Subcutaneous abdominal adipose tissue (tissue), 5 donors: ENCODE results near the gene ATXN1.
"Not testable (repeated sequence)": the region's sequence is repeated elsewhere in the genome, so short reads cannot be mapped to it uniquely, and the experiment has no call there.

Source experiments
- H3K27ac ChIP-seq: one replicate; pipeline ENCODE4 v1.7.0; 2013; ENCODE audit warnings: low read depth, mild to moderate bottlenecking, inconsistent platforms, low read length, moderate library complexity
- H3K27me3 ChIP-seq, 5 donors: one replicate each; pipeline ENCODE4 v1.7.0; 2013; ENCODE audit warnings: low read length in 5 of 5, inconsistent platforms in 1 of 5; ENCODE audit not compliant: control insufficient read depth in 5 of 5, insufficient read depth in 4 of 5
- H3K36me3 ChIP-seq, 5 donors: one replicate each; pipeline ENCODE4 v1.7.0; 2013; ENCODE audit warnings: low read length in 5 of 5; ENCODE audit not compliant: control insufficient read depth in 5 of 5, insufficient read depth in 5 of 5
- H3K4me1 ChIP-seq, 5 donors: one replicate each; pipeline ENCODE4 v1.7.0; 2013; ENCODE audit warnings: low read length in 5 of 5, mild to moderate bottlenecking in 3 of 5, moderate library complexity in 1 of 5; ENCODE audit not compliant: control insufficient read depth in 5 of 5, insufficient read depth in 5 of 5
- H3K4me3 ChIP-seq, 5 donors: one replicate each; pipeline ENCODE4 v1.7.0; 2013; ENCODE audit warnings: low read length in 5 of 5, low read depth in 1 of 5
- H3K9ac ChIP-seq, 5 donors: one replicate each; pipeline ENCODE4 v1.7.0; 2013; ENCODE audit warnings: low read length in 5 of 5, mild to moderate bottlenecking in 4 of 5, moderate library complexity in 3 of 5
- H3K9me3 ChIP-seq, 5 donors: one replicate each; pipeline ENCODE4 v1.7.0; 2013; ENCODE audit warnings: low read length in 5 of 5; ENCODE audit not compliant: control insufficient read depth in 5 of 5
- donor health status: healthy.
- donor health status: healthy.
- donor health status: healthy.
- donor health status: healthy.
- donor health status: healthy.

The ATXN1 gene

GRCh38 chr6:16270178-16270794 is 491.0 kb downstream of the ATXN1 start:
- H3K27me3 ChIP-seq: no peaks in the 10 kb centered on the region
- H3K9me3 ChIP-seq: no peaks in the 10 kb centered on the region
- no peak overlapping the region for H3K9ac ChIP-seq
- H3K4me1 ChIP-seq: no peaks in the 10 kb centered on the region
- no peaks in the 10 kb centered on the region for H3K36me3 ChIP-seq
- H3K4me3 ChIP-seq: no peak overlapping the region
- H3K27ac ChIP-seq: no peak overlapping the region

GRCh38 chr6:16269442-16270070 is 491.7 kb downstream of the ATXN1 start:
- H3K4me3 ChIP-seq, H3K9me3 ChIP-seq, H3K4me1 ChIP-seq, H3K9ac ChIP-seq, H3K27me3 ChIP-seq, H3K27ac ChIP-seq, H3K36me3 ChIP-seq: not testable (repeated sequence)

DNA sequence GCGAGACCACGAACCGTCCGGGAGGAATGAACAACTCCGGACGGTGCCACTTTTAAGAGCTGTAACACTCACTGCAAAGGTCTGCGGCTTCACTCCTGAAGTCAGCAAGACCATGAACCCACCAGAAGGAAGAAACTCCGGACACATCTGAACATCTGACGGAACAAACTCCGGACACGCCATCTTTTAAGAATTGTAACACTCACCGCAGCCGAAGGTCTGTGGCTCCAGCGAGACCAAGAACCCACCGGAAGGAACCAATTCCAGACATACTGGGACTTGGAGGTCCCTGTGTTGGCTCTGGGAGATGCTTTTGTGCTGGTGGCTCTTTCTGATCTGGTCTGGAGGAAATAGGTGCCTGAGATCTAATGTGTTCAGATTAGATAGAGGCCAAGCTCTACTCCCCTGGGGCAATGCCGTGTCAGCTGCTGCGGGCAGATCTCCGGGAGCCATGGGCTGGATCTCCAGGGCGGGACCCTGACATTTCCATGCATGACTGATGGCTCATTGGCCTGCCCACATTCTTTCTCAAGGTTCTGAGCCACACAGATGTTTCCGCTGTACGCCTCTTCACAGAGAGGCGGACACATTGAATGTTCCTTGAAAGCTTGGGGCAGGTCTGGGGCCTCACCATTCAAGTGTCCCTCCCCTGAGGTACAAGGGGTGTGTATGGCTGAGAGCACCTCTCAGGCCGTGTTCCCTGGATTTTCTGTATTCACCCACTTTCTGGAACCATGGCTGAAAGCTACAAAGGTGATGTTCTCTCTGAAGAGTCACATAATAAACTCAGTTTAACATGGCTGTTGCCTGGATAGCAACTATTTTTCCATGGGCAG is 493.6 kb downstream of the ATXN1 start:
- H3K4me1 ChIP-seq: no peaks in the 10 kb centered on the region
- H3K27ac ChIP-seq: no peak overlapping the region
- no peaks in the 10 kb centered on the region for H3K36me3 ChIP-seq
- H3K9me3 ChIP-seq: no peaks in the 10 kb centered on the region
- H3K9ac ChIP-seq: no peak overlapping the region
- no peak overlapping the region for H3K4me3 ChIP-seq
- no peaks in the 10 kb centered on the region for H3K27me3 ChIP-seq

GRCh38 chr6:16265351-16266341 is 495.6 kb downstream of the ATXN1 start:
- no peaks in the 10 kb centered on the region for H3K9me3 ChIP-seq
- H3K4me3 ChIP-seq: no peak overlapping the region
- H3K27me3 ChIP-seq: no peaks in the 10 kb centered on the region
- no peaks in the 10 kb centered on the region for H3K36me3 ChIP-seq
- no peak overlapping the region for H3K9ac ChIP-seq
- no peak overlapping the region for H3K27ac ChIP-seq
- H3K4me1 ChIP-seq: no peaks in the 10 kb centered on the region

DNA sequence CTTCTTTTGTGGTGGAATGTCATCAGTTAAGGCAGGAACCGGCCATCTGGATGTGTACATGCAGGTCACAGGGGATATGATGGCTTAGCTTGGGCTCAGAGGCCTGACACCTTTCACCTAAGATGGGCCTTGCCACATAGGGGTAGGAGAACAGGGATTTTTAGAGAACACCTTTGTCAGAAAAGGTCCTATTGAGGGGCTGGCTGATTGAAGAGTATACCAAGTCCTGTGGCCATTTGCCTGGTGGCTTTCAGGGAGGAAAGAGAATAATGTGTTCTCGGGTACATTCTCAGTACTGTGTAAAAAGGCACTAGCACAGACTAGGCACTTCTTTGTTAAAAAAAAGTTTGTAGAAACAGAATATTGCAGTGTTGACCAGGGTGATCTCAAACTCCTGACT is 496.5 kb downstream of the ATXN1 start:
- Histone ChIP-seq H3K9me3 (no peaks in the 10 kb centered on the region), H3K4me3 (no peak overlapping the region), H3K9ac (no peak overlapping the region), H3K36me3 (no peaks in the 10 kb centered on the region), H3K4me1 (no peaks in the 10 kb centered on the region), H3K27ac (no peak overlapping the region), H3K27me3 (no peaks in the 10 kb centered on the region)

GRCh38 chr6:16263464-16264099 is 497.7 kb downstream of the ATXN1 start:
- not testable (repeated sequence) for H3K4me1 ChIP-seq, H3K9ac ChIP-seq, H3K9me3 ChIP-seq, H3K27ac ChIP-seq, H3K27me3 ChIP-seq, H3K4me3 ChIP-seq, H3K36me3 ChIP-seq

GRCh38 chr6:16262773-16263172 is 498.5 kb downstream of the ATXN1 start:
- H3K36me3 ChIP-seq, H3K9ac ChIP-seq, H3K27ac ChIP-seq, H3K4me1 ChIP-seq, H3K27me3 ChIP-seq, H3K4me3 ChIP-seq, H3K9me3 ChIP-seq: not testable (repeated sequence)

DNA sequence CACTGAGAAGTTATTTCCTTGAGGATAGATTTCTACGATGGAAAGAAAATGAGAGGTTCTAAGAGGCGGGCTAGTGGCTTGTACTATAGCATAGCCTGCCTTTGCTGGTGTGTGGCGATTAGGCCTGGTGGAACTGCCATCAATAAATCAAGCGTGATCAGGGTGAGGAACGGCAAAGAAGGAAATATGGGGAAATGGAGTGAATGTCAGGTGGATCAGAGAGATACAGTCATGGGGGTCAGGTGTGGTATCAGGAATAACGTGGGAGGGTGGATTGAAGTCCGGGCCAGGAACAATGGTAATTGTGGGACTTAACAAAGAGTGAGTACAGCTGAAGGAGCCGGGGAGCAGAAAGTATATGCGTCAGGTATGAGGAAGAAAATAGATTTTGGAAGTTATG is 500.7 kb downstream of the ATXN1 start:
- not testable (repeated sequence) for H3K9ac ChIP-seq, H3K36me3 ChIP-seq, H3K9me3 ChIP-seq, H3K4me3 ChIP-seq, H3K4me1 ChIP-seq, H3K27me3 ChIP-seq, H3K27ac ChIP-seq

DNA sequence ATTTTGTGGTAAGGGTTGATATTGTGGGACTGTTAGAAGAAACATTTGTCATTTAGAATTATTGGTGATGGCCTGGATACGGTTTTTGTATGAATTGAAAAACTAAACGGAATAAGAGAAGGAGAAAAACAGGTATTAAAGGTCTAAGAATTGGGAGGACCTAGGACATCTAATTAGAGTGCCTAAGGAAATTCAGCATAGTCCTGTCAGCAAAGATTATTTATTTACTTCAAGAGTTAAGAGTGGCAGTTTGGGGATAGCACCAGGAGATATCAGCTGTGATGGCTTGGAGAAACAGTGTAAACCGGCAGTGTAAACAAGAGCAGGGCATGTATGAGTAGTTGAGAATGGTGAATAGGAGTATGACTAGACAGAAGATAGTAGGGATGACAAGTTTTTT is 501.7 kb downstream of the ATXN1 start:
- not testable (repeated sequence) for H3K9ac ChIP-seq, H3K9me3 ChIP-seq, H3K4me3 ChIP-seq, H3K36me3 ChIP-seq, H3K27me3 ChIP-seq, H3K4me1 ChIP-seq, H3K27ac ChIP-seq
